Fibroblast of villous mesenchyme (primary cell): ENCODE measurements around the gene COG3. TPM values are rescaled to one million over a fixed set of nuclear protein-coding genes. Genes with fewer than 3 reads are reported as not detected.

Experiments used
- DNase-seq: peaks from one replicate; pipeline ENCODE4 v3.0.0-alpha.2; 2010; ENCODE audit warnings: low read depth
- H3K4me3 ChIP-seq: 2 replicates; pipeline ENCODE4 v1.5.1; 2011; ENCODE audit warnings: low read depth, mild to moderate bottlenecking, low read length
- CTCF ChIP-seq: IDR thresholded peaks from 2 replicates; pipeline ENCODE4 v1.5.1; 2012; ENCODE audit warnings: low read depth, mild to moderate bottlenecking, low read length; ENCODE audit not compliant: insufficient read depth
- small RNA-seq: library from RNA; depleted of rRNA; stranded (forward); fragments of <200 nt; gene quantifications from one replicate; pipeline ENCODE3, GENCODE V24; 2012
- total RNA-seq: library from RNA; depleted of rRNA; stranded (reverse); fragments of >200 nt; gene quantifications from 2 replicates; pipeline ENCODE4 v1.2.3, GENCODE V29; 2012

The COG3 gene
- total RNA-seq, 1 donor = 41.0 TPM

GRCh38 chr13:45575830-45576180 is 111.1 kb downstream of the COG3 start:
- DNase-seq = no peak
- H3K4me3 ChIP-seq = no peak overlapping the region
- no peak for TF ChIP-seq CTCF

GRCh38 chr13:45576466-45576865 is 111.7 kb downstream of the COG3 start:
- H3K4me3 ChIP-seq = no peak overlapping the region
- no peak for DNase-seq
- TF ChIP-seq CTCF = no peak

- DNase-seq = no peak
- no peak overlapping the region for H3K4me3 ChIP-seq
- no peak for TF ChIP-seq CTCF
Observed at GRCh38 chr13:45582408-45583076, 117.8 kb downstream of the COG3 start.

- TF ChIP-seq CTCF = peak; percentile 55
- peak; percentile 27 for DNase-seq
- no peak overlapping the region for H3K4me3 ChIP-seq
Observed at GRCh38 chr13:45584816-45585215, 120.1 kb downstream of the COG3 start.

Small RNA genes within 50 kb of the gene (small RNA-seq; reads per million reads assigned to genes)
- not detected for gene RNA5SP27
- gene TIMM9P3 = not detected

Other genes with a start within 250 kb of the COG3 start
- gene TPT1, start 123.8 kb upstream of the COG3 start, total RNA-seq = 1,653 and 2,345 TPM in 2 replicates
- 18.0 and 24.2 TPM in 2 replicates for gene SLC25A30, start 46.6 kb upstream of the COG3 start, total RNA-seq
- not detected in 2 replicates for gene ERICH6B, start 150.8 kb downstream of the COG3 start, total RNA-seq
- gene CBY2, start 237.4 kb downstream of the COG3 start, total RNA-seq = not detected in 2 replicates